Measurements from ENCODE around the gene CDC7.

The CDC7 gene

DNA sequence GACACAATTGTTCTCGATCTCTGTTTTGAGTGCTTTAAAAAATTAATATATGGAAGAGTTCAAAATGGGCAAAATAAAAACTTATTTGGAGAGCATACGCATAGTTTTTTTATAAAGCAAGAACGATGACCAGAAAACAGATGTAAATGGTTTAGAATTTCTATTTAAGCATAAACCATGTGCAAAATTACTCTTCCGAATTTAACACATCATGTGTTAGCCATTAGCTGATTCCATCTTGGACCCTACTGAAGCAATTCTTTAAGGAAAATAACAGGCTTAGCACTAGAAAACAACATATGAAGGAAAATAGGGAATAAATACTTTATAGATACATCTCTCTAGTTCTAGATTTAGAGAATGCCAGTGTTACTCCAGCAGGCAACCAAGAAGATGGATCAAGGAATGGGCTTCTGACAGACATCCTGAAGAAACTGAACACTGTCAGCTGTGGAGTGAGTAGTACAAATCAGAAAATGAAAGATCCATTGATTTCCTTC lies 26.7 kb downstream of the CDC7 start:
- no peak for ATAC-seq

GRCh38 chr1:91527781-91528180 lies 27.1 kb downstream of the CDC7 start:
- no peak for ATAC-seq
- TF ChIP-seq BACH2 (CRISPR knock-in tag; IDR thresholded peaks at IDR 0.05; ENCODE audit: borderline replicate concordance) = no peak
- no peak for TF ChIP-seq CSRNP3 (CRISPR knock-in tag; IDR thresholded peaks at IDR 0.05)
- TF ChIP-seq, protein P1, sequence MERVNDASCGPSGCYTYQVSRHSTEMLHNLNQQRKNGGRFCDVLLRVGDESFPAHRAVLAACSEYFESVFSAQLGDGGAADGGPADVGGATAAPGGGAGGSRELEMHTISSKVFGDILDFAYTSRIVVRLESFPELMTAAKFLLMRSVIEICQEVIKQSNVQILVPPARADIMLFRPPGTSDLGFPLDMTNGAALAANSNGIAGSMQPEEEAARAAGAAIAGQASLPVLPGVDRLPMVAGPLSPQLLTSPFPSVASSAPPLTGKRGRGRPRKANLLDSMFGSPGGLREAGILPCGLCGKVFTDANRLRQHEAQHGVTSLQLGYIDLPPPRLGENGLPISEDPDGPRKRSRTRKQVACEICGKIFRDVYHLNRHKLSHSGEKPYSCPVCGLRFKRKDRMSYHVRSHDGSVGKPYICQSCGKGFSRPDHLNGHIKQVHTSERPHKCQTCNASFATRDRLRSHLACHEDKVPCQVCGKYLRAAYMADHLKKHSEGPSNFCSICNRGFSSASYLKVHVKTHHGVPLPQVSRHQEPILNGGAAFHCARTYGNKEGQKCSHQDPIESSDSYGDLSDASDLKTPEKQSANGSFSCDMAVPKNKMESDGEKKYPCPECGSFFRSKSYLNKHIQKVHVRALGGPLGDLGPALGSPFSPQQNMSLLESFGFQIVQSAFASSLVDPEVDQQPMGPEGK (CRISPR knock-in tag; IDR thresholded peaks at IDR 0.05; ENCODE audit: borderline replicate concordance) = no peak
- TF ChIP-seq GLIS3 (CRISPR knock-in tag; IDR thresholded peaks at IDR 0.05) = no peak
- TF ChIP-seq ISL1 (CRISPR knock-in tag; IDR thresholded peaks at IDR 0.05) = no peak
- TF ChIP-seq TSHZ2 (CRISPR knock-in tag; IDR thresholded peaks at IDR 0.05) = no peak
- TF ChIP-seq OSR1 (CRISPR knock-in tag; IDR thresholded peaks at IDR 0.05) = no peak
- TF ChIP-seq CSDC2 (CRISPR knock-in tag; IDR thresholded peaks at IDR 0.05) = no peak
- TF ChIP-seq ZC3H10 (CRISPR knock-in tag; IDR thresholded peaks at IDR 0.05) = no peak
- TF ChIP-seq ZFP3 (CRISPR knock-in tag; IDR thresholded peaks at IDR 0.05) = no peak
- TF ChIP-seq ZNF8 (CRISPR knock-in tag; IDR thresholded peaks at IDR 0.05) = no peak
- TF ChIP-seq POU6F1 (CRISPR knock-in tag; IDR thresholded peaks at IDR 0.05; ENCODE audit: borderline replicate concordance, low read depth) = no peak
- no peak for TF ChIP-seq ZNF565 (CRISPR knock-in tag; conservative IDR thresholded peaks at IDR 0.05; ENCODE audit: low read depth)
- TF ChIP-seq RARB (CRISPR knock-in tag; IDR thresholded peaks at IDR 0.05) = no peak
- no peak for TF ChIP-seq PPARA (CRISPR knock-in tag; IDR thresholded peaks at IDR 0.05; ENCODE audit: borderline replicate concordance)

More for the DNA sequence above, 26.7 kb downstream of the CDC7 start:
- TF ChIP-seq TCF4 (CRISPR knock-in tag; IDR thresholded peaks at IDR 0.05; ENCODE audit: borderline replicate concordance) (no peak), CREB5 (CRISPR knock-in tag; IDR thresholded peaks at IDR 0.05; ENCODE audit: low read depth) (no peak), ZNF70 (CRISPR knock-in tag; IDR thresholded peaks at IDR 0.05) (no peak), CSRNP3 (CRISPR knock-in tag; IDR thresholded peaks at IDR 0.05) (no peak), ESRRG (CRISPR knock-in tag; IDR thresholded peaks at IDR 0.05) (no peak), ZC3H10 (CRISPR knock-in tag; IDR thresholded peaks at IDR 0.05) (no peak), SNAI2 (CRISPR knock-in tag; IDR thresholded peaks at IDR 0.05) (no peak), RARB (CRISPR knock-in tag; IDR thresholded peaks at IDR 0.05) (no peak), ARNTL (CRISPR knock-in tag; IDR thresholded peaks at IDR 0.05; ENCODE audit: borderline replicate concordance, low read depth) (no peak)
